T-helper 2 cell treated with Interferon-gamma antibody and Interleukin-4, amounts not matched to agents 100 ng/mL and 5 ng/mL, for 36 hours (primary cell): ENCODE measurements around the gene SLC44A3. TPM values are rescaled to one million over a fixed set of nuclear protein-coding genes. Genes with fewer than 3 reads are reported as not detected.

ENCODE experiments used
- intact Hi-C: fragments of 100-400 bp; cut with micrococcal nuclease; formaldehyde crosslinking; loops from one replicate; pipeline ENCODE4 v1.15.1; 2023
- total RNA-seq: library from RNA; stranded (reverse); gene quantifications from 2 replicates; pipeline ENCODE4 v1.2.3, GENCODE V29; 2022

Gene SLC44A3
- total RNA-seq, 1 donor from 2014 or later = not detected

- intact Hi-C loops = no loop called here
Observed at GRCh38 chr1:94866164-94866807, 46.1 kb downstream of the SLC44A3 start.

- intact Hi-C loops = no loop called here
Observed at GRCh38 chr1:94871031-94871430, 50.9 kb downstream of the SLC44A3 start.

GRCh38 chr1:94872771-94873495 lies 52.8 kb downstream of the SLC44A3 start:
- intact Hi-C loops = no loop called here

GRCh38 chr1:94873520-94874351 lies 53.6 kb downstream of the SLC44A3 start:
- intact Hi-C loops = no loop called here

GRCh38 chr1:94874423-94874822 lies 54.3 kb downstream of the SLC44A3 start:
- intact Hi-C loops = no loop called here

GRCh38 chr1:94875794-94876193 lies 55.6 kb downstream of the SLC44A3 start:
- intact Hi-C loops = no loop called here

GRCh38 chr1:94876362-94876761 lies 56.2 kb downstream of the SLC44A3 start:
- intact Hi-C loops = no loop called here

GRCh38 chr1:94878329-94878728 lies 58.2 kb downstream of the SLC44A3 start:
- intact Hi-C loops = no loop called here

GRCh38 chr1:94883691-94884090 lies 63.5 kb downstream of the SLC44A3 start:
- intact Hi-C loops = no loop called here

GRCh38 chr1:94884106-94884505 lies 63.9 kb downstream of the SLC44A3 start:
- intact Hi-C loops = no loop called here

- intact Hi-C loops = no loop called here
Observed at GRCh38 chr1:94884507-94884906, 64.3 kb downstream of the SLC44A3 start.

GRCh38 chr1:94886361-94886760 lies 66.2 kb downstream of the SLC44A3 start:
- intact Hi-C loops = no loop called here

- intact Hi-C loops = no loop called here
Observed at GRCh38 chr1:94887106-94887505, 66.9 kb downstream of the SLC44A3 start.

- intact Hi-C loops = no loop called here
Observed at GRCh38 chr1:94887603-94888171, 67.5 kb downstream of the SLC44A3 start.

GRCh38 chr1:94888201-94888600 lies 68.0 kb downstream of the SLC44A3 start:
- intact Hi-C loops = no loop called here

- intact Hi-C loops = loop anchor here (10.0 kb wide), 1 partner anchor 58 kb away; no protein-coding TSS in a partner anchor
Observed at GRCh38 chr1:94892604-94893254, 72.6 kb downstream of the SLC44A3 start.

- intact Hi-C loops = loop anchor here (10.0 kb wide), 1 partner anchor 60 kb away; no protein-coding TSS in a partner anchor
Observed at GRCh38 chr1:94894630-94895029, 74.5 kb downstream of the SLC44A3 start.

- intact Hi-C loops = loop anchor here (10.0 kb wide), 1 partner anchor 61 kb away; no protein-coding TSS in a partner anchor
Observed at GRCh38 chr1:94895518-94895917, 75.4 kb downstream of the SLC44A3 start.

GRCh38 chr1:94898491-94899385 lies 78.6 kb downstream of the SLC44A3 start:
- intact Hi-C loops = loop anchor here (10.0 kb wide), 1 partner anchor 64 kb away; no protein-coding TSS in a partner anchor

- intact Hi-C loops = loop anchor here (10.0 kb wide), 1 partner anchor 65 kb away; no protein-coding TSS in a partner anchor
Observed at GRCh38 chr1:94899756-94900155, 79.6 kb downstream of the SLC44A3 start.
